Stomach (tissue), 9 donors: ENCODE measurements around the gene SVIL. TPM values are rescaled to one million over a fixed set of nuclear protein-coding genes. Genes with fewer than 3 reads are reported as not detected.

ENCODE experiments used
- DNase-seq, 2 donors: peaks; one replicate each; pipeline versions ENCODE4 v3.0.0 to v3.0.0-alpha.2; 2013 to 2019
- H3K27ac ChIP-seq, 5 donors: fragments of 200-600 bp in 4 of 5; sonication (generic) in 4 of 5; one replicate each; pipeline ENCODE4 v1.5.1; 2013 to 2019; ENCODE audit warnings: mild to moderate bottlenecking in 1 of 5, moderate library complexity in 1 of 5
- H3K27me3 ChIP-seq, 3 donors: fragments of 200-600 bp; sonication (generic); one replicate each; pipeline ENCODE4 v1.5.1; 2017 to 2019; ENCODE audit warnings: mixed run types in 1 of 3
- H3K36me3 ChIP-seq, 4 donors: fragments of 200-600 bp; sonication (generic); 1 replicate in 3 of 4; 2 replicates in 1 of 4; pipeline ENCODE4 v1.5.1; 2016 to 2019
- H3K4me1 ChIP-seq, 4 donors: fragments of 200-600 bp; sonication (generic); one replicate each; pipeline ENCODE4 v1.5.1; 2016 to 2019
- H3K4me3 ChIP-seq, 4 donors: fragments of 200-600 bp; sonication (generic) in 3 of 4; one replicate each; pipeline ENCODE4 v1.5.1; 2016 to 2019; ENCODE audit warnings: mild to moderate bottlenecking in 1 of 4
- H3K9me3 ChIP-seq, 4 donors: fragments of 200-600 bp; sonication (generic); one replicate each; pipeline ENCODE4 v1.5.1; 2016 to 2019
- EP300 ChIP-seq: sonication (generic); formaldehyde crosslinking; IDR thresholded peaks from one replicate; pipeline ENCODE4 v1.6.1; 2017; ENCODE audit warnings: antibody characterized with exemption
- POLR2A ChIP-seq, 4 donors: fragments of 450-650 bp; IDR thresholded peaks; one replicate each; pipeline ENCODE4 v1.6.1; 2016; ENCODE audit warnings: antibody characterized with exemption in 4 of 4, control low read depth in 2 of 4, mild to moderate bottlenecking in 1 of 4, moderate library complexity in 1 of 4
- POLR2AphosphoS5 ChIP-seq, 3 donors: sonication (generic); formaldehyde crosslinking; IDR thresholded peaks; one replicate each; pipeline ENCODE4 v1.6.1; 2016; ENCODE audit warnings: antibody characterized with exemption in 3 of 3
- WGBS, 5 donors: extraction: QIAGEN DNeasy Blood & Tissue Kit in 3 of 5; methylation state at CpG; one replicate each; pipeline versions ENCODE4 v1.1.5 to v1.1.7; 2013 to 2018; 5-methylcytosine and 5-hydroxymethylcytosine counted together
- intact Hi-C: fragments of 100-400 bp; cut with DNase I; formaldehyde crosslinking; loops from one replicate; pipeline ENCODE4 v1.15.1; 2023; ENCODE audit warnings: low total_unique reads
- polyA plus RNA-seq, 3 donors: library from polyadenylated mRNA; stranded (reverse); fragments of 200-250 nt; gene quantifications; one replicate each; pipeline ENCODE4 v1.2.3, GENCODE V29; 2013
- total RNA-seq, 5 donors: library from RNA; depleted of rRNA; stranded (reverse); fragments of >200 nt; gene quantifications; one replicate each; pipeline versions ENCODE4 v1.1.0 to v1.2.3, GENCODE V29; 2014 to 2016
- TF ChIP-seq, protein P1 (sequence below), 7 experiments: fragments of 450-650 bp in 4 of 7; fragments of 200-600 bp in 3 of 7; sonication (generic) in 3 of 7; IDR thresholded peaks; one replicate each; pipeline ENCODE4 v1.5.1; 2016 to 2019; ENCODE audit warnings: antibody characterized with exemption in 7 of 7, control low read depth in 2 of 7, mild to moderate bottlenecking in 1 of 7
- donor health status: healthy with polysubstance abuse.
- donor health status: Bipolar disorder and iron deficiency.
- donor health status: healthy.

The SVIL gene
- total and polyA plus RNA-seq, 8 donors: 6.8 to 400 (median 112) TPM

DNA sequence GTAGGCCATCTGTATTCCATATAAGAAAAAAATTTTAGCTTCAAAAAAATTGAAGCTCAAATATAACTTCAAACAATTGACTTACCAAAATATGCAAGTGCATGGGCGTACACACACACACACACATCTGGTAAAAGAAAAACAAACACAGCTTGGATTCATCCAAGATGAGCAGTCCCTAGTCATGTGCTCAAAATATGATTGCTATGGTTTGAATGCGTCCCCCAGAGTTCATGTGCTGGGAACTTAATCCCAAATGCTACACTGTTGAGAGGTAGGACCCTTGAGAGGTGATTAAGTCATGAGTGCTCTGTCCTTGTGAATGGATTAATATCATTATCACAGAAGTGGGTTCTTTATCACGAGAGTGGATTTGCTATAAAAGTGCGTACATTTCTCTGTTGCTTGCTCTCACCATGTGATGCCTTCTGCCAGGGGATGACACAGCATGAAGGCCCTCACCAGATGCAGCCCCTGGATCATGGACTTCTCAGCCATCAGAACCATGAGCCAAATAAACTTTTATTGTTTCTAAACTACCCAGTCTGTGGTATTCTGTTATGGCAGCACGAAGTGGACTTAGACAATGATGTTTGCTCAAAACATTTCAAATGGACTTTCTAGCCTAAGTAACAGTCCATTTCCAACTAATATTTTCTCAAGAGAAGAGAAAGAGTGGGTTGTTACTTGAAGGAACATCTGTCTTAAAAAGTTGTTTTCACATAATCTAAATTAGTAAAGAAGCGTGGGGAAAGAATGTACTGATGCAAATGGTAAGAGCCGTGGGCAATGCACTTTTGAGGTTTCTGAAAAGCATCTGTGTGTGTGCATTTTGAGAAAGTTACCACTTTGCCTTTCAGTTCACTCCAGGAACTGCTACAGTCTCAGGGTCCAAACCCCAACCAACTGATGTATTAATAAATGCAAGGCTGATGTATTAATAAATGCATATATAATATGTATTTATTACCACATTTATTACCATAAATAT lies 15.1 kb upstream of the SVIL start:
- peaks cover 0 to 5% (median 1%) of the 10 kb centered on the region in 4 donors for H3K36me3 ChIP-seq
- TF ChIP-seq POLR2AphosphoS5 (IDR thresholded peaks at IDR 0.05): no peak
- TF ChIP-seq, protein P1, sequence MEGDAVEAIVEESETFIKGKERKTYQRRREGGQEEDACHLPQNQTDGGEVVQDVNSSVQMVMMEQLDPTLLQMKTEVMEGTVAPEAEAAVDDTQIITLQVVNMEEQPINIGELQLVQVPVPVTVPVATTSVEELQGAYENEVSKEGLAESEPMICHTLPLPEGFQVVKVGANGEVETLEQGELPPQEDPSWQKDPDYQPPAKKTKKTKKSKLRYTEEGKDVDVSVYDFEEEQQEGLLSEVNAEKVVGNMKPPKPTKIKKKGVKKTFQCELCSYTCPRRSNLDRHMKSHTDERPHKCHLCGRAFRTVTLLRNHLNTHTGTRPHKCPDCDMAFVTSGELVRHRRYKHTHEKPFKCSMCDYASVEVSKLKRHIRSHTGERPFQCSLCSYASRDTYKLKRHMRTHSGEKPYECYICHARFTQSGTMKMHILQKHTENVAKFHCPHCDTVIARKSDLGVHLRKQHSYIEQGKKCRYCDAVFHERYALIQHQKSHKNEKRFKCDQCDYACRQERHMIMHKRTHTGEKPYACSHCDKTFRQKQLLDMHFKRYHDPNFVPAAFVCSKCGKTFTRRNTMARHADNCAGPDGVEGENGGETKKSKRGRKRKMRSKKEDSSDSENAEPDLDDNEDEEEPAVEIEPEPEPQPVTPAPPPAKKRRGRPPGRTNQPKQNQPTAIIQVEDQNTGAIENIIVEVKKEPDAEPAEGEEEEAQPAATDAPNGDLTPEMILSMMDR (IDR thresholded peaks at IDR 0.05): no peak
- no peak for TF ChIP-seq EP300
- TF ChIP-seq POLR2A (IDR thresholded peaks at IDR 0.05): no peak
- 78 to 90% (median 79%) methylated on average over 7 of the region's 7 CpGs for WGBS, 5 donors
- H3K9me3 ChIP-seq: no peaks in the 10 kb centered on the region
- no peaks in the 10 kb centered on the region for H3K27me3 ChIP-seq
- intact Hi-C loops: no loop called here
- peaks cover 27 to 50% (median 36%) of the 10 kb centered on the region in 4 donors for H3K4me1 ChIP-seq
- no peak for DNase-seq
- no peak overlapping the region for H3K4me3 ChIP-seq
- peak overlapping the region in 3 of 5 donors; percentile 67 to 90 (median 73) for H3K27ac ChIP-seq

DNA sequence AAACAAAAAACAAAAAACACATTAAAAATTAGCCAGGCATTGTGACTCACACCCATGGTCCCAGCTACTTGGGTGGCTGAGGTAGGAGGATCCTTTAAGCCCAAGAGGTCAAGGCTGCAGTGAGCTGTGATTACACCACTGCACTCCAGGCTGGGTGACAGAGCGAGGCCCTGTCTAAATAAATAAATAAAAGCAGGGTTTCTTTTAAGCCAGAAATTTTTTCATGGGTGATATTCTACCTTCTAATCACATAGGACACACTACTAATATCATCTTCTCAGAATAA lies 14.2 kb upstream of the SVIL start:
- no peak overlapping the region for H3K4me3 ChIP-seq
- DNase-seq: no peak
- 63 to 87% (median 71%) methylated on average over 1 of the region's 1 CpG for WGBS, 5 donors
- no peaks in the 10 kb centered on the region for H3K27me3 ChIP-seq
- intact Hi-C loops: no loop called here
- no peak for TF ChIP-seq EP300
- TF ChIP-seq POLR2A (IDR thresholded peaks at IDR 0.05): no peak
- TF ChIP-seq, protein P1 (IDR thresholded peaks at IDR 0.05): no peak
- TF ChIP-seq POLR2AphosphoS5 (IDR thresholded peaks at IDR 0.05): peak in 1 of 3 donors; percentile 8
- no peaks in the 10 kb centered on the region for H3K9me3 ChIP-seq
- H3K36me3 ChIP-seq: no peaks in the 10 kb centered on the region
- H3K27ac ChIP-seq: peak overlapping the region; percentile 32 to 90 (median 67)
- peaks cover 27 to 59% (median 41%) of the 10 kb centered on the region in 4 donors for H3K4me1 ChIP-seq

DNA sequence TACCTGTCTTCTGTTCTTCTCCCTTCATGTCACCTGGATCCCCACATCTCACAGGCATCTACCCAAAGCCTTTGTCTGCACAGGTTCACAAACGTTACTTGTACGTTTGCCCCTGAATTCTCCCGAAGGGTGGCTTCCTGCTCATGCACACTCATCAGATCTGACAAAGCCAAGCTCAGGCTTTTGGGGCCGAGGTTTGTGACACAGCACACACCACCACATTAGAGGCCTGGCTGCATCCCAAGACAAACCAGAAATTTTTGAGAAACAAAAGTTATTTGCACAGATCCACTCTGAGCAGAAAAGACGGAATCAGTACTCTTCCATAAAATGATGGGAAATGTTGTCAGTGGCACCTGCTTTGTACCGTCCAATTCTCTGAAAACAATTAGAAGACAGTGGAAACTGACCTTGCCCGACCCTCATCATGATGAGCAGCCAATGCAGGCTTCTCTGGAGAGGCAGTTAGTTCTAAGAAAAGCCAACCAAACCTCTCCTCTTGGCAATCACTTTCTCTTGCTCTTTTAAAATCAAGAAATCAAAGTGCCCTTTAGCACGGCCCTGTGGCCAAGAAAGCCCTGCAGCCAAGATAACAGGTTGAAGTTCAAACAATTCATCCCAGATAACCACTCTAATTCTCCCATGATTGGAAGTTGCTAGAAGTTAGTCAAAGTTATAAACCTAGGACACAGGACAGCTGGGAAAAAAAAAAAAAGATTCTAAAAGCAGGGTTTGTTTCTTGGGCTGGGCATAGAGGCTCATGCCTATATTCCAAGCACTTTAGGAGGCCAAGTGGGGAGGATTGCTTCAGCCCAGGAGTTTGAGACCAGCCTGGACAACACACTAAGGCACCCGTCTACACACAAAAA lies 13.6 kb upstream of the SVIL start:
- DNase-seq: peak in 1 of 2 donors; percentile 51
- no peaks in the 10 kb centered on the region for H3K27me3 ChIP-seq
- no peaks in the 10 kb centered on the region for H3K36me3 ChIP-seq
- peaks cover 27 to 65% (median 47%) of the 10 kb centered on the region in 4 donors for H3K4me1 ChIP-seq
- TF ChIP-seq, protein P1 (IDR thresholded peaks at IDR 0.05): peak in 1 of 7 experiments; percentile 8
- TF ChIP-seq POLR2AphosphoS5 (IDR thresholded peaks at IDR 0.05): peak in 1 of 3 donors; percentile 3
- no peak for TF ChIP-seq EP300
- intact Hi-C loops: no loop called here
- peak overlapping the region; percentile 32 to 90 (median 67) for H3K27ac ChIP-seq
- 20 to 35% (median 29%) methylated on average over 9 of the region's 9 CpGs for WGBS, 5 donors
- H3K4me3 ChIP-seq: no peak overlapping the region
- H3K9me3 ChIP-seq: no peaks in the 10 kb centered on the region

DNA sequence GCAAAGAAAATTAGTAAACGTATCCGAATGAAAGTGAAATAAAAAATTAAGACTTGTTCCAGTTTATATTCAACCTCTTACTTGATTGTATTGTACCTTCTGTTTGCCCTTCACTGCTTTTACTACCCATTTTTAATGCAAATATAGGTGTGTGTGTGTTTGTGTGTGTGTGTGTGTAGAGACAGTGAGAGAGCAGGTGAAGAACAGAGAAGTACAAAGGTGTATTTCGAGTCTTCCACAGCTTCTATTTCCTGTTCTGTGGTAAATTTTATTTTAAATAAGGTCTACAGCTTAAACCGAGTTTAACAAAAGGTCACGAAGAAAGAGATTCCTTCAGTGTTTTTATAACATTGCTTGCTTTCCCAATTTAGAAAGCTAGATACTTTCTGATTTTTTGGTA lies 12.7 kb upstream of the SVIL start:
- H3K36me3 ChIP-seq: no peaks in the 10 kb centered on the region
- no peak overlapping the region for H3K4me3 ChIP-seq
- no peak for DNase-seq
- no peaks in the 10 kb centered on the region for H3K9me3 ChIP-seq
- no peaks in the 10 kb centered on the region for H3K27me3 ChIP-seq
- no peak for TF ChIP-seq POLR2A (IDR thresholded peaks at IDR 0.05)
- H3K27ac ChIP-seq: peak overlapping the region in 4 of 5 donors; percentile 59 to 90 (median 70)
- WGBS, 5 donors: 26 to 43% (median 31%) methylated on average over 5 of the region's 5 CpGs
- intact Hi-C loops: no loop called here
- H3K4me1 ChIP-seq: peaks cover 27 to 74% (median 51%) of the 10 kb centered on the region in 4 donors
